NB4 (cell line): ENCODE measurements around the gene KIFAP3.

Source experiments
- DNase-seq: peaks from one replicate; pipeline ENCODE4 v3.0.0; 2010; ENCODE audit warnings: low read depth
- H3K4me3 ChIP-seq: one replicate; pipeline ENCODE4 v1.5.1; 2011; ENCODE audit warnings: mild to moderate bottlenecking, low read depth, low read length, moderate library complexity
- MAX ChIP-seq: IDR thresholded peaks from 2 replicates; pipeline ENCODE4 v1.6.1; 2011; ENCODE audit warnings: low read depth, low read length
- MYC ChIP-seq: IDR thresholded peaks from 2 replicates; pipeline ENCODE4 v1.6.1; 2011; ENCODE audit warnings: low read depth, low read length
- POLR2A ChIP-seq: IDR thresholded peaks from 2 replicates; pipeline ENCODE4 v1.6.1; 2011; ENCODE audit warnings: mild to moderate bottlenecking; ENCODE audit not compliant: insufficient read length; ENCODE audit errors: extremely low read depth
- TF ChIP-seq, protein P1 (sequence below): IDR thresholded peaks from one replicate; pipeline ENCODE4 v1.5.1; 2012; ENCODE audit warnings: low read depth, low read length

Gene KIFAP3

GRCh38 chr1:169886931-169887330 is 187.6 kb downstream of the KIFAP3 start:
- TF ChIP-seq POLR2A (no peak), MYC (no peak), MAX (no peak)
- TF ChIP-seq, protein P1, sequence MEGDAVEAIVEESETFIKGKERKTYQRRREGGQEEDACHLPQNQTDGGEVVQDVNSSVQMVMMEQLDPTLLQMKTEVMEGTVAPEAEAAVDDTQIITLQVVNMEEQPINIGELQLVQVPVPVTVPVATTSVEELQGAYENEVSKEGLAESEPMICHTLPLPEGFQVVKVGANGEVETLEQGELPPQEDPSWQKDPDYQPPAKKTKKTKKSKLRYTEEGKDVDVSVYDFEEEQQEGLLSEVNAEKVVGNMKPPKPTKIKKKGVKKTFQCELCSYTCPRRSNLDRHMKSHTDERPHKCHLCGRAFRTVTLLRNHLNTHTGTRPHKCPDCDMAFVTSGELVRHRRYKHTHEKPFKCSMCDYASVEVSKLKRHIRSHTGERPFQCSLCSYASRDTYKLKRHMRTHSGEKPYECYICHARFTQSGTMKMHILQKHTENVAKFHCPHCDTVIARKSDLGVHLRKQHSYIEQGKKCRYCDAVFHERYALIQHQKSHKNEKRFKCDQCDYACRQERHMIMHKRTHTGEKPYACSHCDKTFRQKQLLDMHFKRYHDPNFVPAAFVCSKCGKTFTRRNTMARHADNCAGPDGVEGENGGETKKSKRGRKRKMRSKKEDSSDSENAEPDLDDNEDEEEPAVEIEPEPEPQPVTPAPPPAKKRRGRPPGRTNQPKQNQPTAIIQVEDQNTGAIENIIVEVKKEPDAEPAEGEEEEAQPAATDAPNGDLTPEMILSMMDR: no peak
- H3K4me3 ChIP-seq: no peak overlapping the region
- no peak for DNase-seq

- DNase-seq: no peak
- TF ChIP-seq POLR2A (no peak), MYC (no peak), MAX (no peak)
- TF ChIP-seq, protein P1: no peak
- no peak overlapping the region for H3K4me3 ChIP-seq
Observed at GRCh38 chr1:169886422-169886821, 188.1 kb downstream of the KIFAP3 start.

DNA sequence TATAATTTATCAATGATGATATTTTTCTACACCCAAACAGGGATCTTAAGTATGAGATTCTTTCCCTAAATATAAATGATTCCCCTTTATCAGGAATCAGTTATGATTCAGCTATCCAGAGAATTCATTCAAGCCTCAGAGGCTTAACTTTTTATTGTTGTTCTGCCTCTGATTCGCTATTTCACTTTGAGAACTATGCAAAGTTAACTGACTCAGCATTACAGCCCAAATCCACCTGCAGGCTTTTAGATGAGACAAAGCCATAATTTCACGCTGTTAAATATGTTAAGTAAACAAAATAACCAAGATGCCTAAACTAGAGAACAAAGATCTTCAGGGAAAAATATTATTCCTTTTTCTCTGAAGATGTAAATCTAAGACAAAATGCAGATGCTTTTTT is 189.3 kb downstream of the KIFAP3 start:
- no peak overlapping the region for H3K4me3 ChIP-seq
- TF ChIP-seq MYC: no peak
- no peak for TF ChIP-seq POLR2A
- no peak for TF ChIP-seq MAX
- TF ChIP-seq, protein P1: no peak
- no peak for DNase-seq

DNA sequence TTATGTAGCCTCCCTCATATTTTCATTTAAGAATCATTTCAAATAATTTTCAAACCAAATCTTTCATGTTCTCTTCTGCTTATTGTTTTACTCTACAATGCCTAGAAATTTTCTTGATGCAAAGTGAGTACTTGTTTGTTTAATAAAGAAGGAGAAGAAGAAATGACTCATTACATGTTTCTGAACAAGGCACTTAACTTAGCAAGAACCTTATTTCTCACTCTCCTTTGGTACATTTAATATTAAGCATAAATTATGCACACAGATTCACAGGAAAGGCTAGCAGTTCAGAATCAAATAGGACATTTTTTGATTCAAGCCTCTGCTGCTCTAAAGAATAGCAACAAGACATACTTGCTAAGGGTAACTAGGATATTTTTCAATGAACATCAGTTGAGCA is 189.9 kb downstream of the KIFAP3 start:
- H3K4me3 ChIP-seq: no peak overlapping the region
- TF ChIP-seq MAX (no peak), MYC (no peak), POLR2A (no peak)
- TF ChIP-seq, protein P1: no peak
- DNase-seq: no peak

GRCh38 chr1:169882039-169882511 is 192.4 kb downstream of the KIFAP3 start:
- TF ChIP-seq MAX (no peak), POLR2A (no peak)
- TF ChIP-seq, protein P1: no peak
- no peak for DNase-seq
- H3K4me3 ChIP-seq: no peak overlapping the region
